Pancreas (tissue), 10 donors: ENCODE results near the gene TRIO. TPM values are rescaled to one million over a fixed set of nuclear protein-coding genes. Genes with fewer than 3 reads are reported as not detected.
A peak's percentile ranks its signal among the peaks of the same experiment; 100 is the strongest.

Source experiments
- ATAC-seq, 4 donors: fragments of 200-7000 bp; cut with Tn5 transposase; one replicate each; pipeline versions ENCODE4 v1.8.0 to v1.9.1; 2020; ENCODE audit warnings: mild to moderate bottlenecking in 4 of 4, moderate library complexity in 4 of 4
- DNase-seq, 6 donors: peaks; one replicate each; pipeline ENCODE4 v3.0.0-alpha.2; 2020
- FAIRE-seq: peaks from 2 replicates; lab custom pipeline; 2012; peaks lifted over from hg19 to GRCh38; lab: Jason Lieb, UNC
- H3K27ac ChIP-seq, 4 donors: fragments of 200-600 bp; sonication (generic); 1 replicate in 3 of 4; 2 replicates in 1 of 4; pipeline versions ENCODE4 v1.5.0 to v1.8.0; 2020
- H3K27me3 ChIP-seq, 4 donors: fragments of 200-600 bp; one replicate each; pipeline ENCODE4 v1.8.0; 2021
- H3K36me3 ChIP-seq, 3 donors: fragments of 200-600 bp; sonication (generic) in 1 of 3; one replicate each; pipeline versions ENCODE4 v1.5.0 to v1.8.0; 2020 to 2021
- H3K4me1 ChIP-seq, 3 donors: fragments of 200-600 bp; one replicate each; pipeline ENCODE4 v1.8.0; 2021
- H3K4me3 ChIP-seq, 4 donors: fragments of 200-600 bp; sonication (generic) in 2 of 4; one replicate each; pipeline versions ENCODE4 v1.5.0 to v1.8.0; 2020 to 2021
- H3K9me3 ChIP-seq, 4 donors: fragments of 200-600 bp; one replicate each; pipeline ENCODE4 v1.8.0; 2021
- WGBS, 2 donors: extraction: QIAGEN DNeasy Blood & Tissue Kit; methylation state at CpG; one replicate each; pipeline ENCODE4 v1.1.7; 2013; 5-methylcytosine and 5-hydroxymethylcytosine counted together
- intact Hi-C, 3 donors: fragments of 100-400 bp; cut with DNase I; formaldehyde crosslinking; loops; one replicate each; pipeline versions ENCODE4 v1.11.1 to v1.14.2; 2022
- polyA plus RNA-seq, 2 donors: library from polyadenylated mRNA; stranded (reverse); fragments of 200-250 nt; gene quantifications; one replicate each; pipeline ENCODE4 v1.2.3, GENCODE V29; 2013
- total RNA-seq, 6 donors: library from RNA; stranded (reverse); fragmentation: NEBNext Ultra II Directional in 4 of 6; extraction: Animal tissue kit (Norgen Biotek cat#: 25700) in 4 of 6; gene quantifications; one replicate each; pipeline versions ENCODE4 v1.2.1 to v1.2.4, GENCODE V29; 2021 to 2023
- TF ChIP-seq, protein P1 (sequence below), 4 donors: fragments of 200-600 bp; sonication (generic) in 3 of 4; IDR thresholded peaks; one replicate each; pipeline versions ENCODE4 v1.5.0 to v1.8.0; 2021; ENCODE audit warnings: antibody characterized with exemption in 4 of 4
- donor health status: healthy with polysubstance abuse.
- donor health status: DM: no; HTN: no; CAD: no; lungs with moderate emphysema.
- donor health status: DM: no; HTN: no; CAD: no.
- donor health status: control.
- donor health status: control.
- donor health status: Bipolar disorder and iron deficiency.
- donor health status: DM: yes; HTN: yes; CAD: no.
- donor health status: DM: no; HTN: no; CAD: no.
- donor health status: DM: no; HTN: no; CAD: no.
- donor health status: DM: yes; HTN: yes; CAD: no.

TRIO gene
- total and polyA plus RNA-seq, 8 donors = 27.3 to 82.5 (median 38.3) TPM

DNA sequence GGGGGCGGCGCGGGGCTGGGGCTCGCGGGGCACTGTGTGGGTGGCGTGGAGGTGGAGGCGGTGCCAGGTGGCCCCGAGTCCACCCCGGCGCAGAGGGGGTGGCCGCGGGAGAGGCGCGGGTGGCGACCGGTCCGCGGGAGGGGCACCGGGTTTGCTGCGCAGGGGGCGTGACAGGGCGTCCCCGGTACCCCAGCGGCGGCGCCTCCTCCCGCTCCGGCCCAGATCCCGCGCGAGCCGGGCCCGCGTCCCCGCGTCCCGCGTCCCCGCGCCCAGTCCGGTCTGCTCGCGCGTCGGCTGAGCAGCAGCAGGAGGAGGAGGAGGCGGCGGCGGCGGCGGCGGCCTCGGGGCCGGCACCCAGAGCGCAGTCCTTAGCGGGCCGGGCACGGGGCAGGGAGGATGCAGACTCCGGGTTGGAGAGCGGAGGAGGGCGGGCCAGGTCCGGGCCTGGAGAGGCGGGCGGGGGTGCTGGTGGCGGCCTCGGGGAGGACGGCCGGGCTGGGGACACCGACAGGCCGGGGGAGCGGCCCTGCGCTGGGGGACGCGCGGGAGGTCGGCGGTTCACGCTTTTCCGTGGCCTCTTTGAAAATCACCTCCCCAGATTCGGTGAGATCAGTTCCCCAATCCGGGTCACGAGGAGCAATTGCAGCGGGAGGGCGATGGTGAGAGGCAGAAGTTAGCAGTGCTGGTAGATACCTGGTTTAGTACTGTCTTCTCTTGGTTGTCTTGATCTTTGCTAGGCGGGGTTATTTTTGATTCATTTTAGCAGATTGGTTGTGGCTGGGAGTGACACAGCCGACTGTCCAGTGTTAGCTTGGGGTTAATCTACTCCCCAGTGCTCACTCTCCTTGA is 1.7 kb downstream of the TRIO start:
- Histone ChIP-seq H3K36me3 (no peaks in the 10 kb centered on the region), H3K9me3 (no peaks in the 10 kb centered on the region), H3K27ac (peak overlapping the region; percentile 70 to 91 (median 78)), H3K27me3 (no peaks in the 10 kb centered on the region), H3K4me3 (peak overlapping the region; percentile 47 to 86 (median 73)), H3K4me1 (peaks cover 19 to 37% (median 26%) of the 10 kb centered on the region in 3 donors)
- TF ChIP-seq, protein P1, sequence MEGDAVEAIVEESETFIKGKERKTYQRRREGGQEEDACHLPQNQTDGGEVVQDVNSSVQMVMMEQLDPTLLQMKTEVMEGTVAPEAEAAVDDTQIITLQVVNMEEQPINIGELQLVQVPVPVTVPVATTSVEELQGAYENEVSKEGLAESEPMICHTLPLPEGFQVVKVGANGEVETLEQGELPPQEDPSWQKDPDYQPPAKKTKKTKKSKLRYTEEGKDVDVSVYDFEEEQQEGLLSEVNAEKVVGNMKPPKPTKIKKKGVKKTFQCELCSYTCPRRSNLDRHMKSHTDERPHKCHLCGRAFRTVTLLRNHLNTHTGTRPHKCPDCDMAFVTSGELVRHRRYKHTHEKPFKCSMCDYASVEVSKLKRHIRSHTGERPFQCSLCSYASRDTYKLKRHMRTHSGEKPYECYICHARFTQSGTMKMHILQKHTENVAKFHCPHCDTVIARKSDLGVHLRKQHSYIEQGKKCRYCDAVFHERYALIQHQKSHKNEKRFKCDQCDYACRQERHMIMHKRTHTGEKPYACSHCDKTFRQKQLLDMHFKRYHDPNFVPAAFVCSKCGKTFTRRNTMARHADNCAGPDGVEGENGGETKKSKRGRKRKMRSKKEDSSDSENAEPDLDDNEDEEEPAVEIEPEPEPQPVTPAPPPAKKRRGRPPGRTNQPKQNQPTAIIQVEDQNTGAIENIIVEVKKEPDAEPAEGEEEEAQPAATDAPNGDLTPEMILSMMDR (IDR thresholded peaks at IDR 0.05) = no peak
- ATAC-seq (peak; percentile 39 to 63 (median 43)), DNase-seq (peak; percentile 51 to 89 (median 62)), FAIRE-seq (no peak)
- WGBS, 2 donors = 1% methylated on average over 41 to 85 of the region's 85 CpGs
- intact Hi-C loops = loop anchor here in 2 of 3 donors (10.0 kb wide), 1 partner anchor 120 kb away; no protein-coding TSS in a partner anchor

- H3K27me3 ChIP-seq = no peaks in the 10 kb centered on the region
- ATAC-seq (no peak), DNase-seq (no peak), FAIRE-seq (no peak)
- WGBS, 2 donors = 43 to 57% methylated on average over 14 of the region's 14 CpGs
- no peaks in the 10 kb centered on the region for H3K9me3 ChIP-seq
- TF ChIP-seq, protein P1 (IDR thresholded peaks at IDR 0.05) = no peak
- peak overlapping the region in 3 of 4 donors; percentile 47 to 86 (median 85) for H3K4me3 ChIP-seq
- intact Hi-C loops = loop anchor here in 2 of 3 donors (10.0 kb wide), 1 partner anchor 119 kb away; no protein-coding TSS in a partner anchor
- H3K27ac ChIP-seq = peak overlapping the region in 2 of 4 donors; percentile 86 to 91
- H3K4me1 ChIP-seq = peaks cover 19 to 37% (median 26%) of the 10 kb centered on the region in 3 donors
- no peaks in the 10 kb centered on the region for H3K36me3 ChIP-seq
Measured at GRCh38 chr5:14145435-14146334, 2.5 kb downstream of the TRIO start.

GRCh38 chr5:14146725-14147124 is 3.6 kb downstream of the TRIO start:
- 59 to 61% methylated on average over 3 of the region's 3 CpGs for WGBS, 2 donors
- intact Hi-C loops = loop anchor here in 2 of 3 donors (10.0 kb wide), 1 partner anchor 118 kb away; no protein-coding TSS in a partner anchor
- TF ChIP-seq, protein P1 (IDR thresholded peaks at IDR 0.05) = no peak

DNA sequence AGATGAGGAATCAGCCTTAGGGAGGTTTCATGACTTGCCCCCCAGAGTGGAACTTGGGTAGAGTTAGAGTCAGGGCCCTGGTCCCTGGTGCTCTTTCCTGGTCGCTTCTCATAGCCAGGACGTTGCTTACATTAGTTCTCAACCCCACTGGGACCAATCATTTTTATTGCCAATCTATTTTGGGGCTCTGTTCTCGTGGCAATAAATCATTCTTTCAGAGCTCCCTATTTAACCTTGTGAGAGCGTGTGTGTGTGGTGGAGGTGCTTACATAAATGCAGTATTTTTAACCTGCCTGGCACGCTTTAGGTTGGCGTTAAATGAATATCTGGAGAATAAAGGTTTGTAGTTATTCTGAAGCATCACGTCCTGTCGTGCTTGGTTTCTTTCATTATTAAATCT is 4.1 kb downstream of the TRIO start:
- intact Hi-C loops = loop anchor here in 2 of 3 donors (10.0 kb wide), 1 partner anchor 118 kb away; no protein-coding TSS in a partner anchor

More at GRCh38 chr5:14146725-14147124, 3.6 kb downstream of the TRIO start:
- no peak for FAIRE-seq
- no peak overlapping the region for H3K4me3 ChIP-seq
- no peak overlapping the region for H3K27ac ChIP-seq
- H3K4me1 ChIP-seq = peaks cover 19 to 37% (median 26%) of the 10 kb centered on the region in 3 donors
- no peaks in the 10 kb centered on the region for H3K9me3 ChIP-seq
- no peak for DNase-seq
- no peaks in the 10 kb centered on the region for H3K27me3 ChIP-seq
- no peak for ATAC-seq
- no peaks in the 10 kb centered on the region for H3K36me3 ChIP-seq

More for the DNA sequence above, 4.1 kb downstream of the TRIO start:
- Histone ChIP-seq H3K4me1 (peaks cover 19 to 37% (median 26%) of the 10 kb centered on the region in 3 donors), H3K36me3 (no peaks in the 10 kb centered on the region), H3K27ac (no peak overlapping the region), H3K27me3 (no peaks in the 10 kb centered on the region), H3K4me3 (no peak overlapping the region), H3K9me3 (no peaks in the 10 kb centered on the region)
- DNase-seq (no peak), FAIRE-seq (no peak), ATAC-seq (no peak)
- TF ChIP-seq, protein P1 (IDR thresholded peaks at IDR 0.05) = no peak
- 55 to 57% methylated on average over 8 of the region's 8 CpGs for WGBS, 2 donors
